AG04450 (cell line): ENCODE measurements around the gene PTPRQ. TPM values are rescaled to one million over a fixed set of nuclear protein-coding genes. Genes with fewer than 3 reads are reported as not detected.

Experiments
- CTCF ChIA-PET: fragments of 300-600, 350-600 bp; formaldehyde crosslinking; extraction: SDS; loops from one replicate; lab custom pipeline; 2022; ENCODE audit warnings: antibody characterized with exemption, inconsistent platforms; lab: Charles Lee
- POLR2A ChIA-PET: fragments of 350-600 bp; formaldehyde crosslinking; extraction: SDS; loops from one replicate; lab custom pipeline; 2021; ENCODE audit warnings: antibody characterized with exemption, inconsistent platforms; lab: Yijun Ruan, JAX
- DNase-seq: peaks from one replicate; pipeline ENCODE4 v3.0.0-alpha.2; 2011; ENCODE audit warnings: low read depth, low spot score
- H3K27ac ChIP-seq: one replicate; pipeline ENCODE4 v1.5.1; 2012; ENCODE audit warnings: low read depth, low read length, control low read depth
- H3K27me3 ChIP-seq: one replicate; pipeline ENCODE4 v1.6.0; 2012; ENCODE audit warnings: low read length; ENCODE audit not compliant: control insufficient read depth, insufficient read depth
- H3K4me3 ChIP-seq: 2 replicates; pipeline ENCODE4 v1.5.1; 2011; ENCODE audit warnings: mild to moderate bottlenecking, low read depth, low read length, control low read depth
- H3K9me3 ChIP-seq: 2 replicates; pipeline ENCODE4 v1.5.1; 2012; ENCODE audit warnings: low read length; ENCODE audit not compliant: control insufficient read depth, insufficient read depth
- polyA plus RNA-seq: library from polyadenylated mRNA; depleted of rRNA; stranded (reverse); fragments of >200 nt; gene quantifications from 2 replicates; pipeline ENCODE4 v1.2.3, GENCODE V29; 2011
- TF ChIP-seq, protein P1 (sequence below): IDR thresholded peaks from 2 replicates; pipeline ENCODE4 v1.5.1; 2011; ENCODE audit warnings: low read depth, low read length, control low read depth, inconsistent platforms

PTPRQ gene
- polyA plus RNA-seq, 1 experiment, result 1.1 TPM

DNA sequence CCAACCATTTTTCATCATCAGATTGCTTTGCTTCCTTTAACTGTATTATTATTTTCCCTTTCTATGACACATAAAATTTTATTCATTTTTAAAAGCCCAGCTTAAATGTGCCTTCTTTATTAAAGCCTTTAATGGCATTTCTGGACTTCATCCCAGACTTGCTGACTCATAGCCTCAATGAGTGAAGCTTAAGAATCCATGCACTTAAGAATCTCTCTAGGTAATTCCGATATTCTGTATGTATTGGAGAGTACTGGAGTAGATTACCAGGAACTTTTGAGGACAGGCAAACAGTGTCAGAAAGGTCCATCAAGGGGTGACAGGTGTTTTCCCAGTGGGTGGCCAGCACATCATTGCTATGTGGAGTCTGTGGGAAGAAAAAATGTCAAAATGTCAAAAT, 107.9 kb downstream of the PTPRQ start:
- Histone ChIP-seq H3K9me3 (no peaks in the 10 kb centered on the region), H3K27ac (no peak overlapping the region), H3K27me3 (no peaks in the 10 kb centered on the region), H3K4me3 (no peak overlapping the region)
- CTCF ChIA-PET, result interaction anchor here (1.0 kb wide), 1 partner anchor 23 kb away, joined by 3 read pairs; no protein-coding TSS in a partner anchor
- POLR2A ChIA-PET, result no interaction called here
- TF ChIP-seq, protein P1, sequence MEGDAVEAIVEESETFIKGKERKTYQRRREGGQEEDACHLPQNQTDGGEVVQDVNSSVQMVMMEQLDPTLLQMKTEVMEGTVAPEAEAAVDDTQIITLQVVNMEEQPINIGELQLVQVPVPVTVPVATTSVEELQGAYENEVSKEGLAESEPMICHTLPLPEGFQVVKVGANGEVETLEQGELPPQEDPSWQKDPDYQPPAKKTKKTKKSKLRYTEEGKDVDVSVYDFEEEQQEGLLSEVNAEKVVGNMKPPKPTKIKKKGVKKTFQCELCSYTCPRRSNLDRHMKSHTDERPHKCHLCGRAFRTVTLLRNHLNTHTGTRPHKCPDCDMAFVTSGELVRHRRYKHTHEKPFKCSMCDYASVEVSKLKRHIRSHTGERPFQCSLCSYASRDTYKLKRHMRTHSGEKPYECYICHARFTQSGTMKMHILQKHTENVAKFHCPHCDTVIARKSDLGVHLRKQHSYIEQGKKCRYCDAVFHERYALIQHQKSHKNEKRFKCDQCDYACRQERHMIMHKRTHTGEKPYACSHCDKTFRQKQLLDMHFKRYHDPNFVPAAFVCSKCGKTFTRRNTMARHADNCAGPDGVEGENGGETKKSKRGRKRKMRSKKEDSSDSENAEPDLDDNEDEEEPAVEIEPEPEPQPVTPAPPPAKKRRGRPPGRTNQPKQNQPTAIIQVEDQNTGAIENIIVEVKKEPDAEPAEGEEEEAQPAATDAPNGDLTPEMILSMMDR, result no peak
- DNase-seq, result peak; percentile 88

DNA sequence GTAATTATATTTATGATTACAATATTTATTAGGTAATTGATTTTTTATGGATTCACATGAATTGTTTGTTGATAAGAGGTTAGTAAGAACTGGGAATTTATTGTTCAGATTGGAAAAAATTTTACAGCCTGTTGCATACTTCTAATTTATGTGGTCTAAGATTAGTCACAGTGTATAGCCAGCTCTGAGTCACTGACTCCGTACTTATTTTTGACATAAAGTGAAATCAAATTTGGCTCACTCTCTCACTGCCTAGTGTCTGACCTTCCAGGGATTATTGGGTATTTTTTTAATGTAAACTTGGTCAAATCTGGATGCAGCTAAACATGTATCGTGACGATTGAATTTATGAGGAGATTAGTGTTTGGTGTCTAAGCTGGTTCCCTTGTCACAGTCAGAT, 109.3 kb downstream of the PTPRQ start:
- POLR2A ChIA-PET, result no interaction called here
- peak; percentile 53 for DNase-seq
- Histone ChIP-seq H3K9me3 (no peaks in the 10 kb centered on the region), H3K27ac (no peak overlapping the region), H3K27me3 (no peaks in the 10 kb centered on the region), H3K4me3 (no peak overlapping the region)
- CTCF ChIA-PET, result interaction anchor here (0.8 to 1.6 kb wide), 2 partner anchors 44 to 46 kb away, joined by 4 to 7 read pairs; no protein-coding TSS in a partner anchor
- TF ChIP-seq, protein P1, result no peak

DNA sequence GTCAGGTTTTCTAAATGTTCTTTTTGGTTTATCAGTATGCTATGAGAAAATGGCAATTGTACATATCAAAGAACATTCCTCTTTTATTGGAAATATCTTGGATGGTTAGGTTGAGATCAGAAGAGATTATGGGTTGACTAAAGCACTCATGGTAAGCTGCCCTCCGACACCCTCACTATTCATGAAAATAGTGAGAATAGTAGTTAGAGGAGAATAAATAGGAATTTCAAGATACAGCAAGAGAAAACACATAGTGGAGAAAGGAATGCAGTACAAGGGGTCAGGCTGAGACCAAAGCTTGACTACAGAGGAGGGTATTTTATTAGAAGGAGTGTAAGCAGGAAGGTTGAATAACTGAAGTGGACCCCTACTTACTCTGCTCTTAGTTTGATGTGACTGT, 112.5 kb downstream of the PTPRQ start:
- Histone ChIP-seq H3K9me3 (no peaks in the 10 kb centered on the region), H3K27me3 (no peaks in the 10 kb centered on the region), H3K4me3 (no peak overlapping the region), H3K27ac (no peak overlapping the region)
- TF ChIP-seq, protein P1, result no peak
- ChIA-PET POLR2A (no interaction called here), CTCF (no interaction called here)
- no peak for DNase-seq

DNA sequence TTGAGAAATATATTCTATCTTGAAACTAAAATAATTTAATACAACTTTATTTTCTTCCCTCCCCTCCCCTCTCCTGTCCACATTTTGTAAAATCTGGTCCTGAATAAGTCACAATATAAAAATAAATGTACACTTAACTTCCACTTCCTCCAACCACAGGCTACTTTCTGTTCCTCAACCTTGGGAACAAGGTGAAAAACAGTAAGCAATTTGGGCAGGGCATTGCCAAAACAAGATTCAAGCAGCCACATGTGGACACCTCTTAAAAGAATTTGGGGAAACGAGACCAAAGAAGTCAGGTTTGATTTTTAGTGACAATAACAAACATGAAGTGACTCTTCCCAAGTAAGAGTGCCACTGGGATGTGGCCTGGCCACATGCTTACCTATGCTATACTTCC, 115.7 kb downstream of the PTPRQ start:
- POLR2A ChIA-PET, result no interaction called here
- TF ChIP-seq, protein P1, result no peak
- no peak for DNase-seq
- Histone ChIP-seq H3K27ac (no peak overlapping the region), H3K27me3 (no peaks in the 10 kb centered on the region), H3K4me3 (no peak overlapping the region), H3K9me3 (no peaks in the 10 kb centered on the region)
- CTCF ChIA-PET, result no interaction called here

DNA sequence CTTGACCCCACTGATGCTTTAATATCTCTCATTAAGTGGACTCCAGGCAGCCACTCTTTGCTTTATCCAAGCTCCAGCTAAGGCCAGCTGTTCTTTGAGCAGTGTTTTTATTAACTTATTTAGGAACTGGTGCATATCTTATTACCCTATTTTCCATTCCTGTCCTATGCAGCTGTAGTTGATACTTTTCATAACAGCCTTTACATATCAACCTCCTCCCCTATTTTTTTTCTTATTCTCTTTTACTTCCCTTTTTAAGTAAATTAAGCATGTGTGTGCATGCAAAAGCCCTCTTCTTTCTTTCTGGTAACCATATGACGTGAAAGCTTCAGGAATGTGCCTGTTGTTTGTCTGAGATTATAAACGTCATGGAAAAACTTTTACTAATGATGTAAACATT, 121.2 kb downstream of the PTPRQ start:
- TF ChIP-seq, protein P1, result no peak
- CTCF ChIA-PET, result no interaction called here
- H3K27ac ChIP-seq, result no peak overlapping the region
- H3K27me3 ChIP-seq, result no peaks in the 10 kb centered on the region
- POLR2A ChIA-PET, result no interaction called here
- no peaks in the 10 kb centered on the region for H3K9me3 ChIP-seq
- no peak overlapping the region for H3K4me3 ChIP-seq
- DNase-seq, result peak; percentile 49
